SU-DHL-6 (cell line): Measurements from ENCODE around the gene KCNIP4.

Experiments used
- H2AFZ ChIP-seq: fragments of 200-600 bp; sonication (generic); 2 replicates; pipeline ENCODE4 v1.6.1; 2014; ENCODE audit warnings: low read depth, mild to moderate bottlenecking, moderate library complexity, mixed read lengths, antibody characterized with exemption, low read length; ENCODE audit not compliant: severe bottlenecking
- H3F3A ChIP-seq: fragments of 200-600 bp; shearing (Covaris generic); 2 replicates; pipeline ENCODE4 v1.6.0; 2016; ENCODE audit warnings: antibody characterized with exemption, mild to moderate bottlenecking; ENCODE audit not compliant: insufficient read depth
- H3K27ac ChIP-seq: fragments of 200-600 bp; sonication (generic); 2 replicates; pipeline ENCODE4 v1.5.1; 2016; ENCODE audit warnings: low read depth, mild to moderate bottlenecking, low read length, moderate library complexity, mixed read lengths
- H3K27me3 ChIP-seq: fragments of 200-600 bp; sonication (generic), shearing (Covaris generic); 2 replicates; pipeline ENCODE4 v1.6.0; 2014; ENCODE audit warnings: mild to moderate bottlenecking, low read length
- H3K36me3 ChIP-seq: fragments of 200-600 bp; sonication (generic); 2 replicates; pipeline ENCODE4 v1.6.1; 2014; ENCODE audit warnings: mild to moderate bottlenecking, low read length, mixed read lengths
- H3K4me2 ChIP-seq: fragments of 300-600, 200-600 bp; shearing (Covaris generic), sonication (generic); 2 replicates; pipeline ENCODE4 v1.6.0; 2014; ENCODE audit warnings: low read length, low read depth, mild to moderate bottlenecking; ENCODE audit not compliant: poor library complexity, severe bottlenecking
- H3K4me3 ChIP-seq: fragments of 200-600 bp; sonication (generic); 2 replicates; pipeline ENCODE4 v1.5.1; 2014; ENCODE audit warnings: antibody characterized with exemption, low read length, mild to moderate bottlenecking, mixed read lengths; ENCODE audit not compliant: insufficient read depth, poor library complexity, severe bottlenecking
- H3K79me2 ChIP-seq: fragments of 200-600 bp; sonication (generic); 2 replicates; pipeline ENCODE4 v1.6.1; 2014; ENCODE audit warnings: mild to moderate bottlenecking, low read length, moderate library complexity; ENCODE audit not compliant: insufficient read depth
- H3K9ac ChIP-seq: fragments of 200-600 bp; sonication (generic); 2 replicates; pipeline ENCODE4 v1.7.0; 2014; ENCODE audit warnings: mild to moderate bottlenecking, low read length
- H3K9me2 ChIP-seq: fragments of 200-600 bp; sonication (generic); replicated peaks from 2 replicates; pipeline ENCODE4 v1.6.1; 2014; ENCODE audit warnings: low read length; ENCODE audit not compliant: insufficient read depth
- H3K9me3 ChIP-seq: fragments of 200-600 bp; sonication (generic); 2 replicates; pipeline ENCODE4 v1.6.1; 2014; ENCODE audit warnings: low read length, mixed read lengths; ENCODE audit not compliant: insufficient read depth
- H4K20me1 ChIP-seq: fragments of 200-600 bp; sonication (generic); 2 replicates; pipeline ENCODE4 v1.6.1; 2014; ENCODE audit warnings: low read depth, mild to moderate bottlenecking, antibody characterized with exemption, low read length, moderate library complexity, mixed read lengths
- EZH2phosphoT487 ChIP-seq: fragments of 200-600 bp; sonication (generic), shearing (Covaris generic); conservative IDR thresholded peaks from 2 replicates; pipeline ENCODE4 v1.6.1; 2018; ENCODE audit warnings: mild to moderate bottlenecking, antibody characterized with exemption, low read length, moderate library complexity, mixed read lengths
- TF ChIP-seq, protein P1 (sequence below): fragments of 200-600 bp; sonication (generic); IDR thresholded peaks from one replicate; pipeline ENCODE4 v1.5.1; 2017; ENCODE audit warnings: antibody characterized with exemption, mild to moderate bottlenecking, low read length, moderate library complexity; ENCODE audit not compliant: insufficient read depth, poor library complexity, severe bottlenecking

The KCNIP4 gene

DNA sequence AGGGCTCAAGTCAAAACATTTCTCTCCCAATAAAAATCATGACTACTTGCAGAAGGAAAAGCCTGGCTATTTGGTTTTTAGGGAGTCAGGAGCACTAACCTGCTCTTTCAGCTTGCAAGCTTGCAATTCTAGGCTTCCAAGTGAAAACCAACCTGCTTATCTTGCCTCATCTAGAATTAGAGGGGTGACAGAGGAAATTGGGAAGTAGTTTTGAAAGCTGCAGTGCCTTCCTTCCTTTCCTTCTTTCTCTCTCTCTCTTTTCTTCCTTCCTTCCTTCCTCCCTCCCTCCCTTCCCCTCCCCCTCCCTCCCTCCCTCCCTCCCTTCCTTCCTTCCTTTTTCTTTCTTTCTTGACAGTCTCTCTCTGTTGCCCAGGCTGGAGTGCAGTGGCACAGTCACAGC, 417.5 kb downstream of the KCNIP4 start:
- H3K4me3 ChIP-seq, result no peak overlapping the region
- no peak for TF ChIP-seq EZH2phosphoT487
- TF ChIP-seq, protein P1, sequence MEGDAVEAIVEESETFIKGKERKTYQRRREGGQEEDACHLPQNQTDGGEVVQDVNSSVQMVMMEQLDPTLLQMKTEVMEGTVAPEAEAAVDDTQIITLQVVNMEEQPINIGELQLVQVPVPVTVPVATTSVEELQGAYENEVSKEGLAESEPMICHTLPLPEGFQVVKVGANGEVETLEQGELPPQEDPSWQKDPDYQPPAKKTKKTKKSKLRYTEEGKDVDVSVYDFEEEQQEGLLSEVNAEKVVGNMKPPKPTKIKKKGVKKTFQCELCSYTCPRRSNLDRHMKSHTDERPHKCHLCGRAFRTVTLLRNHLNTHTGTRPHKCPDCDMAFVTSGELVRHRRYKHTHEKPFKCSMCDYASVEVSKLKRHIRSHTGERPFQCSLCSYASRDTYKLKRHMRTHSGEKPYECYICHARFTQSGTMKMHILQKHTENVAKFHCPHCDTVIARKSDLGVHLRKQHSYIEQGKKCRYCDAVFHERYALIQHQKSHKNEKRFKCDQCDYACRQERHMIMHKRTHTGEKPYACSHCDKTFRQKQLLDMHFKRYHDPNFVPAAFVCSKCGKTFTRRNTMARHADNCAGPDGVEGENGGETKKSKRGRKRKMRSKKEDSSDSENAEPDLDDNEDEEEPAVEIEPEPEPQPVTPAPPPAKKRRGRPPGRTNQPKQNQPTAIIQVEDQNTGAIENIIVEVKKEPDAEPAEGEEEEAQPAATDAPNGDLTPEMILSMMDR, result no peak
- H4K20me1 ChIP-seq, result no peaks in the 10 kb centered on the region
- no peak overlapping the region for H2AFZ ChIP-seq
- no peaks in the 10 kb centered on the region for H3K27me3 ChIP-seq
- no peaks in the 10 kb centered on the region for H3K9me3 ChIP-seq
- H3K27ac ChIP-seq, result no peak overlapping the region
- H3K36me3 ChIP-seq, result no peaks in the 10 kb centered on the region
- H3F3A ChIP-seq, result no peaks in the 10 kb centered on the region
- no peak overlapping the region for H3K9ac ChIP-seq
- no peaks in the 10 kb centered on the region for H3K79me2 ChIP-seq
- no peak overlapping the region for H3K4me2 ChIP-seq
- no peaks in the 10 kb centered on the region for H3K9me2 ChIP-seq

- H3K4me3 ChIP-seq, result no peak overlapping the region
- no peaks in the 10 kb centered on the region for H3K79me2 ChIP-seq
- H4K20me1 ChIP-seq, result no peaks in the 10 kb centered on the region
- H3K27ac ChIP-seq, result no peak overlapping the region
- no peaks in the 10 kb centered on the region for H3K9me2 ChIP-seq
- H3K9ac ChIP-seq, result no peak overlapping the region
- no peak overlapping the region for H3K4me2 ChIP-seq
- TF ChIP-seq, protein P1, result no peak
- no peak for TF ChIP-seq EZH2phosphoT487
- no peaks in the 10 kb centered on the region for H3K9me3 ChIP-seq
- no peak overlapping the region for H2AFZ ChIP-seq
- no peaks in the 10 kb centered on the region for H3K36me3 ChIP-seq
- H3K27me3 ChIP-seq, result no peaks in the 10 kb centered on the region
- no peaks in the 10 kb centered on the region for H3F3A ChIP-seq
Measured at GRCh38 chr4:21529214-21529613, 419.4 kb downstream of the KCNIP4 start.

- Histone ChIP-seq H3K4me2 (no peak overlapping the region), H3K9me2 (no peaks in the 10 kb centered on the region), H3K27ac (no peak overlapping the region), H3K36me3 (no peaks in the 10 kb centered on the region), H3K9ac (no peak overlapping the region), H3K9me3 (no peaks in the 10 kb centered on the region), H4K20me1 (no peaks in the 10 kb centered on the region), H3F3A (no peaks in the 10 kb centered on the region), H2AFZ (no peak overlapping the region), H3K79me2 (no peaks in the 10 kb centered on the region), H3K4me3 (no peak overlapping the region), H3K27me3 (no peaks in the 10 kb centered on the region)
- TF ChIP-seq EZH2phosphoT487, result no peak
- TF ChIP-seq, protein P1, result no peak
Measured at GRCh38 chr4:21522296-21522695, 426.3 kb downstream of the KCNIP4 start.
